HCT116 (cell line): Measurements from ENCODE around the gene SOX6. TPM values are rescaled to one million over a fixed set of nuclear protein-coding genes. Genes with fewer than 3 reads are reported as not detected.

Source experiments
- ATAC-seq: fragments of 200-7000 bp; cut with Tn5 transposase; 2 replicates; pipeline ENCODE4 v1.9.1; 2020; ENCODE audit warnings: mild to moderate bottlenecking, moderate library complexity
- BruUV-seq: library from RNA; stranded (reverse); fragments of 400-500 nt; replicated peaks from 2 replicates; lab custom pipeline; 2021; lab: Mats Ljungman, UMichigan
- CTCF ChIA-PET: fragments of 300-600 bp; sonication (Branson Sonifier 250); formaldehyde crosslinking; loops from one replicate; lab custom pipeline; 2021; ENCODE audit warnings: antibody characterized with exemption; lab: Charles Lee
- POLR2A ChIA-PET: fragments of 300-600, 350-600 bp; sonication (Branson Sonifier 250); formaldehyde crosslinking; loops from one replicate; lab custom pipeline; 2021; ENCODE audit warnings: antibody characterized with exemption; lab: Charles Lee
- RAD21 ChIA-PET, 2 experiments: fragments of 300-600 bp; sonication (Branson Sonifier 250); formaldehyde crosslinking; loops; one replicate each; lab custom pipeline; 2023; ENCODE audit warnings: low total read pairs in 2 of 2; ENCODE audit not compliant: uncharacterized antibody in 2 of 2, unreplicated experiment in 2 of 2, low non-redundant PET in 1 of 2; lab: Charles Lee
- DNase-seq: peaks from one replicate; pipeline ENCODE4 v3.0.0-alpha.2; 2010; ENCODE audit warnings: low read depth, low spot score
- H2AFZ ChIP-seq: fragments of 200-600 bp; shearing (Covaris generic), sonication (generic); 2 replicates; pipeline ENCODE4 v1.6.1; 2017; ENCODE audit warnings: low read depth, mixed run types, mixed read lengths, antibody characterized with exemption, low read length; ENCODE audit not compliant: poor library complexity, severe bottlenecking
- H3K27ac ChIP-seq: 2 replicates; pipeline ENCODE4 v1.5.1; 2012; ENCODE audit warnings: low read depth, low read length
- H3K27me3 ChIP-seq: fragments of 200-600 bp; sonication (generic); 2 replicates; pipeline ENCODE4 v1.6.1; 2016; ENCODE audit warnings: mixed run types, low read length, mixed read lengths; ENCODE audit not compliant: insufficient read depth
- H3K36me3 ChIP-seq, 2 experiments: fragments of 200-500 bp in 1 of 2; fragments of 200-600 bp in 1 of 2; sonication (Bioruptor generic) in 1 of 2; sonication (generic) in 1 of 2; 2 replicates each; pipeline versions ENCODE4 v1.5.1 to v1.6.1; 2014 to 2016; ENCODE audit warnings: low read length in 2 of 2, inconsistent platforms in 1 of 2, mixed read lengths in 1 of 2, mixed run types in 1 of 2; ENCODE audit not compliant: insufficient read depth in 2 of 2, control insufficient read depth in 1 of 2
- H3K4me1 ChIP-seq, 2 experiments: fragments of 200-600 bp in 1 of 2; sonication (generic) in 1 of 2; 2 replicates each; pipeline versions ENCODE4 v1.5.1 to v1.6.1; 2012 to 2017; ENCODE audit warnings: low read length in 2 of 2, inconsistent platforms in 1 of 2, mild to moderate bottlenecking in 1 of 2, mixed read lengths in 1 of 2, mixed run types in 1 of 2, moderate library complexity in 1 of 2; ENCODE audit not compliant: insufficient read depth in 2 of 2, control insufficient read depth in 1 of 2
- H3K4me2 ChIP-seq: fragments of 200-600 bp; sonication (generic); 2 replicates; pipeline ENCODE4 v1.6.1; 2017; ENCODE audit warnings: mixed run types, low read length, mixed read lengths
- H3K4me3 ChIP-seq, 2 experiments: fragments of 200-600 bp in 1 of 2; sonication (generic) in 1 of 2; replicated peaks in 1 of 2; 2 replicates each; pipeline ENCODE4 v1.5.1; 2011 to 2016; ENCODE audit warnings: low read length in 2 of 2, control low read depth in 1 of 2, low read depth in 1 of 2, mild to moderate bottlenecking in 1 of 2, mixed read lengths in 1 of 2, mixed run types in 1 of 2
- H3K79me2 ChIP-seq: fragments of 200-600 bp; sonication (generic); 2 replicates; pipeline ENCODE4 v1.6.1; 2017; ENCODE audit warnings: mild to moderate bottlenecking, mixed run types, low read length, moderate library complexity, mixed read lengths; ENCODE audit not compliant: insufficient read depth
- H3K9ac ChIP-seq: fragments of 200-600 bp; sonication (generic); 2 replicates; pipeline ENCODE4 v1.6.1; 2016; ENCODE audit warnings: low read length, mixed read lengths
- H3K9me2 ChIP-seq: fragments of 200-600 bp; sonication (generic), shearing (Covaris generic); 2 replicates; pipeline ENCODE4 v1.6.1; 2017; ENCODE audit warnings: mixed run types, mild to moderate bottlenecking, moderate library complexity; ENCODE audit not compliant: insufficient read depth
- H3K9me3 ChIP-seq, 2 experiments: fragments of 200-500 bp in 1 of 2; fragments of 200-600 bp in 1 of 2; sonication (Bioruptor generic) in 1 of 2; sonication (generic) in 1 of 2; 2 replicates each; pipeline ENCODE4 v1.6.1; 2014 to 2017; ENCODE audit warnings: low read length in 2 of 2, mixed read lengths in 2 of 2, inconsistent platforms in 1 of 2, low read depth in 1 of 2, mild to moderate bottlenecking in 1 of 2, mixed run types in 1 of 2, moderate library complexity in 1 of 2; ENCODE audit not compliant: control insufficient read depth in 1 of 2, insufficient read depth in 1 of 2
- H4K20me1 ChIP-seq: fragments of 200-600 bp; sonication (generic), shearing (Covaris generic); 2 replicates; pipeline ENCODE4 v1.6.1; 2017; ENCODE audit warnings: mixed run types, mild to moderate bottlenecking, moderate library complexity; ENCODE audit not compliant: insufficient read depth
- ATF3 ChIP-seq: IDR thresholded peaks from 2 replicates; pipeline ENCODE4 v1.6.1; 2012
- CBX3 ChIP-seq: IDR thresholded peaks from 2 replicates; pipeline ENCODE4 v1.6.1; 2012; ENCODE audit warnings: low read depth
- CEBPB ChIP-seq: IDR thresholded peaks from 2 replicates; pipeline ENCODE4 v1.6.1; 2012; ENCODE audit warnings: low read depth
- EGR1 ChIP-seq: IDR thresholded peaks from 2 replicates; pipeline ENCODE4 v1.6.1; 2012; ENCODE audit warnings: low read depth
- ELF1 ChIP-seq: IDR thresholded peaks from 2 replicates; pipeline ENCODE4 v1.6.1; 2012; ENCODE audit warnings: low read depth, borderline replicate concordance
- EZH2 ChIP-seq: fragments of 200-600 bp; sonication (generic); IDR thresholded peaks from 2 replicates; pipeline ENCODE4 v1.6.1; 2017; ENCODE audit warnings: antibody characterized with exemption, mixed run types
- EZH2phosphoT487 ChIP-seq: fragments of 200-600 bp; IDR thresholded peaks from 2 replicates; pipeline ENCODE4 v1.6.1; 2018; ENCODE audit warnings: antibody characterized with exemption, borderline replicate concordance
- FOSL1 ChIP-seq: IDR thresholded peaks from 2 replicates; pipeline ENCODE4 v1.6.1; 2012; ENCODE audit warnings: low read depth
- JUND ChIP-seq: IDR thresholded peaks from 2 replicates; pipeline ENCODE4 v1.6.1; 2012
- MAX ChIP-seq: IDR thresholded peaks from 2 replicates; pipeline ENCODE4 v1.6.1; 2012
- POLR2A ChIP-seq: IDR thresholded peaks from 2 replicates; pipeline ENCODE4 v1.7.0; 2011; ENCODE audit warnings: borderline replicate concordance; ENCODE audit not compliant: insufficient read depth, insufficient read length; ENCODE audit errors: extremely low read depth
- POLR2AphosphoS5 ChIP-seq: IDR thresholded peaks from 2 replicates; pipeline ENCODE4 v1.6.1; 2011; ENCODE audit warnings: mild to moderate bottlenecking, low read depth, low read length, moderate library complexity
- RAD21 ChIP-seq: IDR thresholded peaks from 2 replicates; pipeline ENCODE4 v1.6.1; 2012; ENCODE audit warnings: low read depth, mild to moderate bottlenecking
- SIN3A ChIP-seq: IDR thresholded peaks from 2 replicates; pipeline ENCODE4 v1.6.1; 2012; ENCODE audit warnings: low read depth
- SP1 ChIP-seq: IDR thresholded peaks from 2 replicates; pipeline ENCODE4 v1.6.1; 2012; ENCODE audit warnings: low read depth
- TCF7L2 ChIP-seq: IDR thresholded peaks from 2 replicates; pipeline ENCODE4 v1.7.0; 2011; ENCODE audit warnings: borderline replicate concordance, inconsistent platforms; ENCODE audit not compliant: insufficient read depth, insufficient read length; ENCODE audit errors: extremely low read depth
- ZBTB33 ChIP-seq: IDR thresholded peaks from 2 replicates; pipeline ENCODE4 v1.6.1; 2011; ENCODE audit warnings: mild to moderate bottlenecking, low read length, moderate library complexity; ENCODE audit not compliant: insufficient replicate concordance; ENCODE audit errors: extremely low read depth
- ZFX ChIP-seq: fragments of 450-650 bp; IDR thresholded peaks from 2 replicates; pipeline ENCODE4 v1.6.1; 2017
- ZNF274 ChIP-seq: fragments of 200-500 bp; sonication (Bioruptor generic); IDR thresholded peaks from 2 replicates; pipeline ENCODE4 v1.6.1; 2014; ENCODE audit warnings: mild to moderate bottlenecking, low read depth, low read length, inconsistent platforms
- intact Hi-C: fragments of 100-400 bp; cut with micrococcal nuclease; formaldehyde crosslinking; loops from 2 replicates; pipeline ENCODE4 v1.10.0; 2022
- total RNA-seq: library from RNA; stranded (reverse); gene quantifications from one replicate; pipeline ENCODE4 v1.2.1, GENCODE V29; 2021; ENCODE audit not compliant: unreplicated experiment

Gene SOX6
- total RNA-seq, 1 experiment from 2014 or later: 0.81 TPM

GRCh38 chr11:16248248-16248647, 108.1 kb downstream of the SOX6 start (continued):
- no peak for TF ChIP-seq EGR1
- no peak for TF ChIP-seq JUND
- TF ChIP-seq SIN3A: no peak
- no peak for TF ChIP-seq EZH2
- TF ChIP-seq EZH2phosphoT487: no peak

- Histone ChIP-seq H2AFZ (no peak overlapping the region), H3K27ac (no peak overlapping the region), H4K20me1 (no peaks in the 10 kb centered on the region; the same call in 1 of the 2 replicates), H3K4me1 (no peaks in the 10 kb centered on the region), H3K9me3 (no peaks in the 10 kb centered on the region), H3K4me3 (no peak overlapping the region), H3K9me2 (no peaks in the 10 kb centered on the region), H3K36me3 (no peaks in the 10 kb centered on the region), H3K27me3 (no peaks in the 10 kb centered on the region; the same call in 1 of the 2 replicates), H3K79me2 (no peaks in the 10 kb centered on the region), H3K4me2 (no peak overlapping the region), H3K9ac (no peak overlapping the region)
- no TSS peak for BruUV-seq
- POLR2A ChIA-PET: no interaction called here
- intact Hi-C loops: no loop called here
- RAD21 ChIA-PET: no interaction called here
- TF ChIP-seq CBX3 (no peak), TCF7L2 (no peak), EGR1 (no peak), ZFX (no peak), FOSL1 (no peak), CEBPB (no peak), ELF1 (no peak), ATF3 (no peak), SP1 (no peak), SIN3A (no peak), MAX (no peak), POLR2AphosphoS5 (no peak), ZNF274 (no peak), ZBTB33 (no peak), EZH2 (no peak), RAD21 (no peak), POLR2A (no peak)
- DNase-seq (no peak), ATAC-seq (no peak)
- CTCF ChIA-PET: no interaction called here
These were observed 113.5 kb downstream of the SOX6 start for GRCh38 chr11:16242806-16243205.
